Measurements from ENCODE around the gene LRG1.
A peak's percentile ranks its signal among the peaks of the same experiment; 100 is the strongest.
"Not testable (repeated sequence)": the region's sequence is repeated elsewhere in the genome, so short reads cannot be mapped to it uniquely, and the experiment has no call there.

Gene LRG1

GRCh38 chr19:4576016-4576933 lies 36.4 kb upstream of the LRG1 start:
- DNase-seq (ENCODE audit: low read depth in 2 of 3, low spot score in 2 of 3) = peak; percentile 33 to 64 (median 59)

- no peak for DNase-seq (ENCODE audit: low read depth in 2 of 3, low spot score in 2 of 3)
These were observed 35.6 kb upstream of the LRG1 start for GRCh38 chr19:4575267-4576015.

- DNase-seq (ENCODE audit: low read depth in 2 of 3, low spot score in 2 of 3) = no peak
These were observed 33.8 kb upstream of the LRG1 start for GRCh38 chr19:4573682-4574081.

- no peak for DNase-seq (ENCODE audit: low read depth in 2 of 3, low spot score in 2 of 3)
These were observed 31.6 kb upstream of the LRG1 start for GRCh38 chr19:4571305-4571917.

- DNase-seq (ENCODE audit: low read depth in 2 of 3, low spot score in 2 of 3) = no peak
These were observed 31.1 kb upstream of the LRG1 start for GRCh38 chr19:4570916-4571304.

GRCh38 chr19:4570402-4570801 lies 30.6 kb upstream of the LRG1 start:
- no peak for DNase-seq (ENCODE audit: low read depth in 2 of 3, low spot score in 2 of 3)

GRCh38 chr19:4568886-4569285 lies 29.1 kb upstream of the LRG1 start:
- no peak for DNase-seq (ENCODE audit: low read depth in 2 of 3, low spot score in 2 of 3)

GRCh38 chr19:4567584-4568071 lies 27.8 kb upstream of the LRG1 start:
- peak in 2 of 3 experiments; percentile 54 to 63 for DNase-seq (ENCODE audit: low read depth in 2 of 3, low spot score in 2 of 3)

GRCh38 chr19:4566402-4567051 lies 26.7 kb upstream of the LRG1 start:
- DNase-seq (ENCODE audit: low read depth in 2 of 3, low spot score in 2 of 3) = no peak

GRCh38 chr19:4563562-4563961 lies 23.7 kb upstream of the LRG1 start:
- DNase-seq (ENCODE audit: low read depth in 2 of 3, low spot score in 2 of 3) = not testable (repeated sequence)

- not testable (repeated sequence) for DNase-seq (ENCODE audit: low read depth in 2 of 3, low spot score in 2 of 3)
These were observed 22.2 kb upstream of the LRG1 start for GRCh38 chr19:4562085-4562484.

- no peak for DNase-seq (ENCODE audit: low read depth in 2 of 3, low spot score in 2 of 3)
These were observed 19.7 kb upstream of the LRG1 start, which contains the start of gene SEMA6B for GRCh38 chr19:4559569-4559968. TSS of gene SEMA6B (minus strand) at chr19:4559684. CDS start at chr19:4558457, 1,227 bp downstream.

- peak in 1 of 3 experiments; percentile 31 for DNase-seq (ENCODE audit: low read depth in 2 of 3, low spot score in 2 of 3)
These were observed 18.4 kb upstream of the LRG1 start for GRCh38 chr19:4557971-4558941.

GRCh38 chr19:4557144-4557970 lies 17.5 kb upstream of the LRG1 start:
- DNase-seq (ENCODE audit: low read depth in 2 of 3, low spot score in 2 of 3) = no peak

GRCh38 chr19:4556597-4557127 lies 16.8 kb upstream of the LRG1 start:
- no peak for DNase-seq (ENCODE audit: low read depth in 2 of 3, low spot score in 2 of 3)

GRCh38 chr19:4555657-4556561 lies 16.1 kb upstream of the LRG1 start:
- no peak for DNase-seq (ENCODE audit: low read depth in 2 of 3, low spot score in 2 of 3)

GRCh38 chr19:4554717-4555116 lies 14.9 kb upstream of the LRG1 start:
- DNase-seq (ENCODE audit: low read depth in 2 of 3, low spot score in 2 of 3) = no peak

- no peak for DNase-seq (ENCODE audit: low read depth in 2 of 3, low spot score in 2 of 3)
These were observed 13.9 kb upstream of the LRG1 start for GRCh38 chr19:4553775-4554174.
